Osteoblast (primary cell): Measurements from ENCODE around the gene LNX2. TPM values are rescaled to one million over a fixed set of nuclear protein-coding genes. Genes with fewer than 3 reads are reported as not detected.
"Not testable (repeated sequence)": the region's sequence is repeated elsewhere in the genome, so short reads cannot be mapped to it uniquely, and the experiment has no call there.

Experiments used
- DNase-seq: peaks from one replicate; pipeline ENCODE4 v3.0.0; 2011; ENCODE audit warnings: low spot score, mixed read lengths; ENCODE audit not compliant: insufficient read length; ENCODE audit errors: missing footprints
- H2AFZ ChIP-seq: 2 replicates; pipeline ENCODE4 v1.6.0; 2011; ENCODE audit warnings: mild to moderate bottlenecking, low read length
- H3K27ac ChIP-seq: 2 replicates; pipeline ENCODE4 v1.5.1; 2011; ENCODE audit warnings: mild to moderate bottlenecking, low read depth, low read length, moderate library complexity
- H3K27me3 ChIP-seq: 2 replicates; pipeline ENCODE4 v1.6.0; 2012; ENCODE audit warnings: mild to moderate bottlenecking, control low read depth, inconsistent platforms, low read length, moderate library complexity; ENCODE audit not compliant: insufficient read depth
- H3K36me3 ChIP-seq: 2 replicates; pipeline ENCODE4 v1.5.1; 2011; ENCODE audit warnings: mild to moderate bottlenecking, low read length, control low read depth, moderate library complexity; ENCODE audit not compliant: insufficient read depth
- H3K4me1 ChIP-seq: 2 replicates; pipeline ENCODE4 v1.5.1; 2011; ENCODE audit warnings: mild to moderate bottlenecking, low read length, control low read depth, moderate library complexity; ENCODE audit not compliant: insufficient read depth
- H3K4me2 ChIP-seq: 2 replicates; pipeline ENCODE4 v1.6.0; 2011; ENCODE audit warnings: mild to moderate bottlenecking, low read length; ENCODE audit not compliant: insufficient read depth
- H3K4me3 ChIP-seq: fragments of 200-600 bp; sonication (generic); 3 replicates; pipeline ENCODE4 v1.5.1; 2012; ENCODE audit warnings: mild to moderate bottlenecking, low read length, inconsistent platforms; ENCODE audit not compliant: insufficient read depth
- H3K79me2 ChIP-seq: 2 replicates; pipeline ENCODE4 v1.6.0; 2012; ENCODE audit warnings: mild to moderate bottlenecking, low read length, control low read depth, inconsistent platforms; ENCODE audit not compliant: insufficient read depth
- H3K9me3 ChIP-seq: 2 replicates; pipeline ENCODE4 v1.5.1; 2011; ENCODE audit warnings: low read depth, low read length, control low read depth
- H4K20me1 ChIP-seq: 2 replicates; pipeline ENCODE4 v1.6.0; 2012; ENCODE audit warnings: mild to moderate bottlenecking, low read length, control low read depth; ENCODE audit not compliant: insufficient read depth
- total RNA-seq: library from RNA; depleted of rRNA; stranded (reverse); fragments of >200 nt; gene quantifications from 2 replicates; pipeline ENCODE4 v1.2.3, GENCODE V29; 2012
- TF ChIP-seq, protein P1 (sequence below): IDR thresholded peaks from 2 replicates; pipeline ENCODE4 v1.5.1; 2011; ENCODE audit warnings: mild to moderate bottlenecking, low read depth, low read length, moderate library complexity; ENCODE audit errors: extremely low read depth

The LNX2 gene
- total RNA-seq, 1 donor: 15.2 TPM

DNA sequence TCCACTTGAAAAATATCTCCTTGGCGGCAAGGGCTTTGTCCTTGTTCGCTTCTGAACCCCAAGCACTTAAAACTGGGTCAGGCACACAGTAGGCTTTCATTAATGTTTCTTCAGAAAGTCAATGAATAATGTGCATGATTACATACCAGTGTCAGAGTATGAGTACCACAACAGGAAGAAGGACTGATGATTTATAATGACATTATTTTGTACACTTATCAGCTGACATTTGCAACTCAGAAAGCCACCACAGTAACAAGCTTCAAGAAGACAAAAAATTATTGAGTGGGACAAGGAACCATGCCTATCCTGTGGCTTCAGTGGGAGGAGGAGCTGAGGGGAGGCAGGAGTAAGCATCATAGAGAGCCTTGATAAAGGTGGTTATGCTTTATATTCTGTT is 11.3 kb upstream of the LNX2 start:
- Histone ChIP-seq H3K36me3 (peaks cover 3% of the 10 kb centered on the region), H3K27me3 (no peaks in the 10 kb centered on the region)
- TF ChIP-seq, protein P1, sequence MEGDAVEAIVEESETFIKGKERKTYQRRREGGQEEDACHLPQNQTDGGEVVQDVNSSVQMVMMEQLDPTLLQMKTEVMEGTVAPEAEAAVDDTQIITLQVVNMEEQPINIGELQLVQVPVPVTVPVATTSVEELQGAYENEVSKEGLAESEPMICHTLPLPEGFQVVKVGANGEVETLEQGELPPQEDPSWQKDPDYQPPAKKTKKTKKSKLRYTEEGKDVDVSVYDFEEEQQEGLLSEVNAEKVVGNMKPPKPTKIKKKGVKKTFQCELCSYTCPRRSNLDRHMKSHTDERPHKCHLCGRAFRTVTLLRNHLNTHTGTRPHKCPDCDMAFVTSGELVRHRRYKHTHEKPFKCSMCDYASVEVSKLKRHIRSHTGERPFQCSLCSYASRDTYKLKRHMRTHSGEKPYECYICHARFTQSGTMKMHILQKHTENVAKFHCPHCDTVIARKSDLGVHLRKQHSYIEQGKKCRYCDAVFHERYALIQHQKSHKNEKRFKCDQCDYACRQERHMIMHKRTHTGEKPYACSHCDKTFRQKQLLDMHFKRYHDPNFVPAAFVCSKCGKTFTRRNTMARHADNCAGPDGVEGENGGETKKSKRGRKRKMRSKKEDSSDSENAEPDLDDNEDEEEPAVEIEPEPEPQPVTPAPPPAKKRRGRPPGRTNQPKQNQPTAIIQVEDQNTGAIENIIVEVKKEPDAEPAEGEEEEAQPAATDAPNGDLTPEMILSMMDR: no peak

DNA sequence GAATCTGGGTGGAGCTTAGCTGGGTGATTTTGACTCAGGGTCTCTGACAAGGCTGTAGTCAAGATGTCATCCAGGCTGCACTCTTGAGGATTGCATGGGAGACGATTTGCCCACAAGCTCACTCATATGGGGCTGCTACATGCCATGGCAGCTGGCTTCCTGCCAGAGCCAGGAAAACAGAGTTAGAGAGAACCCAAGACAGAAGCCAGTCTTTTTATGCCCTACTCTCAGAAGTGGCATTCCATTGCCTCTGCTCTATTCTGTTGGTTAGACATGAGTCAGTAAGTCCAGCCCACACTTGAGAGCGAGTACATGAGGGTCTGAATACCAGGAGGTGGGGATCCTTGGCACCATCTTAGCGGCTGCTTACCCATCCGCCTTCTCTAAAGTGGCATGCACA is 10.8 kb upstream of the LNX2 start:
- Histone ChIP-seq H3K4me2 (no peak overlapping the region), H3K79me2 (peaks cover 87% of the 10 kb centered on the region), H3K36me3 (peaks cover 3% of the 10 kb centered on the region), H3K27ac (no peak overlapping the region), H4K20me1 (peaks cover 37% of the 10 kb centered on the region), H3K4me3 (no peak overlapping the region), H2AFZ (no peak overlapping the region), H3K9me3 (no peaks in the 10 kb centered on the region), H3K4me1 (no peaks in the 10 kb centered on the region), H3K27me3 (no peaks in the 10 kb centered on the region)
- TF ChIP-seq, protein P1: no peak
- no peak for DNase-seq

More for the DNA sequence above, 11.3 kb upstream of the LNX2 start:
- H3K9me3 ChIP-seq: no peaks in the 10 kb centered on the region
- H3K79me2 ChIP-seq: peaks cover 85% of the 10 kb centered on the region
- H3K4me2 ChIP-seq: no peak overlapping the region
- H4K20me1 ChIP-seq: peaks cover 40% of the 10 kb centered on the region
- no peak overlapping the region for H2AFZ ChIP-seq
- peaks cover 3% of the 10 kb centered on the region for H3K4me1 ChIP-seq
- DNase-seq: no peak
- no peak overlapping the region for H3K27ac ChIP-seq
- no peak overlapping the region for H3K4me3 ChIP-seq

DNA sequence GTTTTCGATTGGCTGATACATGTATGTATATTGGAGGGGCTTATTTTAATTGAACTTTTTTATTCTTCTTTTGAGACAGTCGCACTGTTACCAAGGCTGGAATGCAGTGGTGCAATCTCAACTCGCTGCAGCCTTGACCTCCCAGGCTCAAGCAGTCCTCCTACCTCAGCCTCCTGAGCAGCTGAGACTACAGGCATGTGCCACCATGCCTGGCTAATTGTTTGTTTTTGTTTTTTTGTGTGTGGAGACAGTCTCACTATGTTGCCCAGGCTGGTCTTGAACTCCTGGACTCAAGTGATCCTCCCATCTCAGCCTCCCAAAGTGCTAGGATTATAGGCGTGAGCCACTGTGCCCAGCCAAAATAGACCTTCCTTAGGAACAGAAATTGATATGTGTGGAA is 8.4 kb upstream of the LNX2 start:
- Histone ChIP-seq H3K79me2 (peaks cover 92% of the 10 kb centered on the region), H4K20me1 (peaks cover 34% of the 10 kb centered on the region)
- H2AFZ ChIP-seq, H3K4me1 ChIP-seq, H3K27ac ChIP-seq, H3K4me3 ChIP-seq, H3K27me3 ChIP-seq, DNase-seq, H3K4me2 ChIP-seq, H3K9me3 ChIP-seq, H3K36me3 ChIP-seq: not testable (repeated sequence)

DNA sequence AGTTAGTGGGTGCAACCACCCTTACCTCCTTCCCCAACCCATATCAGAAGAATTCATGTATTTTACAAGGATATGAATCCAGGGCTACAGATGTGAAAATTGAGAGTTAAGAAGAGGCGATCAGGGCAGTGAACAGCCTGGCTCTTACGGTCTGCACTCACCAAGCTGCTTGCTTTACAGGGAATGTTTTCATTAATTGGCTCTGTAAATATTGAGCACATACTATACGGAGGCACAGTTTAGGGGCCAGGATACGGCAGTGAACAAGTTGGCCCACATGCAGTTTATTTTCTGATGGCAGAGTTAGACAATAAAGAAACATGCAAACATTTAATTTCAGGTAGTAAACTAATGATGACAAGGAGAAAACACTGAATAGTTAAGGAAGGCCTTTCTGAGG is 7.8 kb upstream of the LNX2 start:
- no peaks in the 10 kb centered on the region for H3K4me1 ChIP-seq
- TF ChIP-seq, protein P1: no peak
- peaks cover 12% of the 10 kb centered on the region for H3K36me3 ChIP-seq
- H3K27ac ChIP-seq: no peak overlapping the region
- peaks cover 38% of the 10 kb centered on the region for H4K20me1 ChIP-seq
- no peak overlapping the region for H3K4me3 ChIP-seq
- H3K27me3 ChIP-seq: no peaks in the 10 kb centered on the region
- no peak for DNase-seq
- H3K4me2 ChIP-seq: no peak overlapping the region
- H2AFZ ChIP-seq: no peak overlapping the region
- H3K79me2 ChIP-seq: peaks cover 93% of the 10 kb centered on the region
- H3K9me3 ChIP-seq: no peaks in the 10 kb centered on the region
